ENCODE data around the gene RCE1. TPM values are rescaled to one million over a fixed set of nuclear protein-coding genes. Genes with fewer than 3 reads are reported as not detected.

Gene RCE1
- total RNA-seq, 1 experiment from 2014 or later, result 33.1 TPM

GRCh38 chr11:66881451-66881835, 38.2 kb downstream of the RCE1 start:
- TF ChIP-seq EZH2 (IDR thresholded peaks at IDR 0.05; ENCODE audit: borderline replicate concordance, low read depth, low read length, poor library complexity, severe bottlenecking) (no peak), CTCF (conservative IDR thresholded peaks at IDR 0.05; ENCODE audit: low read depth, low read length) (no peak)

GRCh38 chr11:66881927-66882452, 38.7 kb downstream of the RCE1 start:
- H3K9me3 ChIP-seq (ENCODE audit: low read depth, low read length, poor library complexity, severe bottlenecking), result no peaks in the 10 kb centered on the region
- H3K4me1 ChIP-seq (ENCODE audit: insufficient read depth, low read length, poor library complexity, severe bottlenecking), result peaks cover 29% of the 10 kb centered on the region
- intact Hi-C loops (cut with micrococcal nuclease; ENCODE audit: unreplicated experiment), result no loop called here
- BruUV-seq (replicated peaks), result no TSS peak
- ChIA-PET POLR2A (ENCODE audit: low non-redundant PET) (no interaction called here), CTCF (interaction anchor here (0.6 kb wide), 1 partner anchor 140 kb away, joined by 3 read pairs; no protein-coding TSS in a partner anchor)
- DNase-seq (ENCODE audit: low spot score), result no peak
- no peaks in the 10 kb centered on the region for H3K27me3 ChIP-seq (replicated peaks; ENCODE audit: insufficient read depth, low read depth, low read length, poor library complexity)
- H3K36me3 ChIP-seq (ENCODE audit: insufficient read depth, low read length, poor library complexity, severe bottlenecking), result no peaks in the 10 kb centered on the region
- no peak for TF ChIP-seq EZH2 (IDR thresholded peaks at IDR 0.05; ENCODE audit: borderline replicate concordance, low read depth, low read length, poor library complexity, severe bottlenecking)
- TF ChIP-seq CTCF (conservative IDR thresholded peaks at IDR 0.05; ENCODE audit: low read depth, low read length), result no peak
- no peak overlapping the region for H3K4me3 ChIP-seq (ENCODE audit: low read depth, low read length, poor library complexity, severe bottlenecking)
- H3K27ac ChIP-seq (ENCODE audit: low read depth, low read length, poor library complexity, severe bottlenecking), result no peak overlapping the region

More at GRCh38 chr11:66881451-66881835, 38.2 kb downstream of the RCE1 start:
- Histone ChIP-seq H3K9me3 (ENCODE audit: low read depth, low read length, poor library complexity, severe bottlenecking) (no peaks in the 10 kb centered on the region), H3K4me3 (ENCODE audit: low read depth, low read length, poor library complexity, severe bottlenecking) (no peak overlapping the region), H3K27ac (ENCODE audit: low read depth, low read length, poor library complexity, severe bottlenecking) (no peak overlapping the region), H3K4me1 (ENCODE audit: insufficient read depth, low read length, poor library complexity, severe bottlenecking) (peaks cover 23% of the 10 kb centered on the region), H3K36me3 (ENCODE audit: insufficient read depth, low read length, poor library complexity, severe bottlenecking) (no peaks in the 10 kb centered on the region), H3K27me3 (replicated peaks; ENCODE audit: insufficient read depth, low read depth, low read length, poor library complexity) (no peaks in the 10 kb centered on the region)
- no TSS peak for BruUV-seq (replicated peaks)
- POLR2A ChIA-PET (ENCODE audit: low non-redundant PET), result no interaction called here
- intact Hi-C loops (cut with micrococcal nuclease; ENCODE audit: unreplicated experiment), result no loop called here
- CTCF ChIA-PET, result no interaction called here
- DNase-seq (ENCODE audit: low spot score), result no peak

GRCh38 chr11:66882561-66883015, 39.3 kb downstream of the RCE1 start:
- H3K9me3 ChIP-seq (ENCODE audit: low read depth, low read length, poor library complexity, severe bottlenecking), result no peaks in the 10 kb centered on the region
- TF ChIP-seq CTCF (conservative IDR thresholded peaks at IDR 0.05; ENCODE audit: low read depth, low read length) (no peak), EZH2 (IDR thresholded peaks at IDR 0.05; ENCODE audit: borderline replicate concordance, low read depth, low read length, poor library complexity, severe bottlenecking) (no peak)
- no peaks in the 10 kb centered on the region for H3K27me3 ChIP-seq (replicated peaks; ENCODE audit: insufficient read depth, low read depth, low read length, poor library complexity)
- peaks cover 33% of the 10 kb centered on the region for H3K4me1 ChIP-seq (ENCODE audit: insufficient read depth, low read length, poor library complexity, severe bottlenecking)
- DNase-seq (ENCODE audit: low spot score), result no peak
- H3K36me3 ChIP-seq (ENCODE audit: insufficient read depth, low read length, poor library complexity, severe bottlenecking), result no peaks in the 10 kb centered on the region
- ChIA-PET POLR2A (ENCODE audit: low non-redundant PET) (no interaction called here), CTCF (interaction anchor here (0.5 to 0.7 kb wide), 4 partner anchors 12 to 139 kb away, joined by 3 to 8 read pairs (median 5); no protein-coding TSS in a partner anchor)
- no peak overlapping the region for H3K27ac ChIP-seq (ENCODE audit: low read depth, low read length, poor library complexity, severe bottlenecking)
- intact Hi-C loops (cut with micrococcal nuclease; ENCODE audit: unreplicated experiment), result loop anchor here (1.0 kb wide), 1 partner anchor 188 kb away; no protein-coding TSS in a partner anchor
- peak overlapping the region; percentile 25 for H3K4me3 ChIP-seq (ENCODE audit: low read depth, low read length, poor library complexity, severe bottlenecking)
- BruUV-seq (replicated peaks), result no TSS peak

All from A673 (cell line).